GM12878 (cell line): ENCODE data around the gene PTPRD. TPM values are rescaled to one million over a fixed set of nuclear protein-coding genes. Genes with fewer than 3 reads are reported as not detected.

Experiments used
- ATAC-seq: fragments of 200-7000 bp; cut with Tn5 transposase; 3 replicates; pipeline ENCODE4 v1.9.1; 2020; ENCODE audit warnings: mild to moderate bottlenecking, moderate library complexity
- BruUV-seq: library from RNA; stranded (reverse); fragments of 400-500 nt; replicated peaks from 2 replicates; lab custom pipeline; 2021; lab: Mats Ljungman, UMichigan
- CTCF ChIA-PET: fragments of 300-600 bp; sonication (Branson Sonifier 250); formaldehyde crosslinking; extraction: SDS; loops from one replicate; lab custom pipeline; 2021; ENCODE audit warnings: inconsistent platforms; lab: Yijun Ruan, JAX
- POLR2A ChIA-PET: fragments of 350-600 bp; formaldehyde crosslinking; extraction: SDS; loops from one replicate; lab custom pipeline; 2021; ENCODE audit warnings: inconsistent platforms; lab: Charles Lee
- RAD21 ChIA-PET: fragments of 300-600 bp; sonication (Branson Sonifier 250); formaldehyde crosslinking; loops from one replicate; lab custom pipeline; 2023; ENCODE audit warnings: antibody characterized with exemption; ENCODE audit not compliant: unreplicated experiment; lab: Charles Lee
- SMC1A ChIA-PET: fragments of 300-600 bp; sonication (Branson Sonifier 250); formaldehyde crosslinking; loops from one replicate; lab custom pipeline; 2023; ENCODE audit not compliant: unreplicated experiment, uncharacterized antibody; lab: Charles Lee
- DNase-seq: peaks from one replicate; pipeline ENCODE4 v3.0.0-alpha.2; 2011; ENCODE audit warnings: low read depth, low spot score
- FAIRE-seq: peaks from 3 replicates; lab custom pipeline; 2011; peaks lifted over from hg19 to GRCh38; lab: Jason Lieb, UNC
- H2AFZ ChIP-seq: 2 replicates; pipeline ENCODE4 v1.6.0; 2011; ENCODE audit warnings: low read depth, low read length, control low read depth; ENCODE audit not compliant: control insufficient read depth
- H3K27ac ChIP-seq: 2 replicates; pipeline ENCODE4 v1.5.1; 2011; ENCODE audit warnings: control low read depth; ENCODE audit not compliant: control insufficient read depth, insufficient read depth
- H3K27me3 ChIP-seq, 2 experiments: replicated peaks in 1 of 2; 2 replicates each; pipeline versions ENCODE4 v1.6.0 to v1.6.1; 2011; ENCODE audit warnings: low read length in 1 of 2; ENCODE audit not compliant: control insufficient read depth in 2 of 2, insufficient read depth in 2 of 2
- H3K36me3 ChIP-seq, 2 experiments: 2 replicates each; pipeline ENCODE4 v1.5.1; 2011; ENCODE audit warnings: low read length in 1 of 2; ENCODE audit not compliant: control insufficient read depth in 2 of 2, insufficient read depth in 2 of 2
- H3K4me1 ChIP-seq: 2 replicates; pipeline ENCODE4 v1.6.1; 2011; ENCODE audit warnings: mild to moderate bottlenecking, low read length, moderate library complexity, mixed read lengths; ENCODE audit not compliant: control insufficient read depth, insufficient read depth
- H3K4me2 ChIP-seq: 2 replicates; pipeline ENCODE4 v1.6.0; 2011; ENCODE audit warnings: control low read depth; ENCODE audit not compliant: control insufficient read depth, insufficient read depth
- H3K4me3 ChIP-seq: fragments of 200-600 bp; sonication (generic); 2 replicates; pipeline ENCODE4 v1.5.1; 2016
- H3K79me2 ChIP-seq: 2 replicates; pipeline ENCODE4 v1.6.0; 2011; ENCODE audit warnings: low read length; ENCODE audit not compliant: control insufficient read depth, insufficient read depth
- H3K9ac ChIP-seq: 2 replicates; pipeline ENCODE4 v1.8.0; 2011; ENCODE audit warnings: low read length, control low read depth, mixed read lengths; ENCODE audit not compliant: control insufficient read depth, insufficient read depth
- H3K9me3 ChIP-seq: replicated peaks from 3 replicates; pipeline ENCODE4 v1.5.1; 2011; ENCODE audit warnings: mild to moderate bottlenecking, low read length; ENCODE audit not compliant: control insufficient read depth, insufficient read depth
- H4K20me1 ChIP-seq: 2 replicates; pipeline ENCODE4 v1.6.0; 2011; ENCODE audit not compliant: control insufficient read depth, insufficient read depth
- BACH1 ChIP-seq: fragments of 450-650 bp; IDR thresholded peaks from 2 replicates; pipeline ENCODE4 v1.6.1; 2017; ENCODE audit warnings: mild to moderate bottlenecking, borderline replicate concordance
- E4F1 ChIP-seq: fragments of 450-650 bp; IDR thresholded peaks from 2 replicates; pipeline ENCODE4 v1.6.1; 2018; ENCODE audit warnings: borderline replicate concordance, mild to moderate bottlenecking; ENCODE audit not compliant: partially characterized antibody
- FOXK2 ChIP-seq: fragments of 450-650 bp; IDR thresholded peaks from 2 replicates; pipeline ENCODE4 v1.6.1; 2017; ENCODE audit warnings: mild to moderate bottlenecking, moderate library complexity
- WGBS: methylation state at CpG from one replicate; pipeline ENCODE4 v1.1.6; 2016; ENCODE audit warnings: low lambda C conversion rate; ENCODE audit not compliant: insufficient replicate concordance, insufficient coverage; ENCODE audit errors: missing lambda C conversion rate; 5-methylcytosine and 5-hydroxymethylcytosine counted together
- in situ Hi-C: fragments of 300-500 bp; cut with MboI; formaldehyde crosslinking; loops from 9 replicates; pipeline ENCODE4 v1.14.3; 2018; ENCODE audit warnings: mixed read lengths
- intact Hi-C: fragments of 100-400 bp; cut with micrococcal nuclease; formaldehyde crosslinking; loops from one replicate; pipeline ENCODE4 v1.14.2; 2022; ENCODE audit not compliant: unreplicated experiment
- polyA plus RNA-seq, 11 experiments: library from polyadenylated mRNA; depleted of rRNA in 4 of 11; unstranded in 6 of 11; stranded (reverse) in 5 of 11; fragments of >200 nt; fragmentation: Nextera tagmentation in 4 of 11; fragmentation: Illumina TruSeq in 1 of 11; extraction: Ambion mirVana in 4 of 11; extraction: Trizol in 1 of 11; gene quantifications; 1 replicate in 1 of 11; 2 replicates in 10 of 11; pipeline versions ENCODE4 v1.2.1 to v1.2.3, GENCODE V29; 2011 to 2016; ENCODE audit warnings: inconsistent platforms in 2 of 11, missing spikeins in 2 of 11, low read depth in 1 of 11
- total RNA-seq, 4 experiments: library from RNA; depleted of rRNA in 3 of 4; stranded (reverse); fragments of >200 nt in 3 of 4; fragmentation: Illumina TruSeq in 1 of 4; extraction: Trizol in 1 of 4; gene quantifications; 2 replicates each; pipeline versions ENCODE4 v1.2.1 to v1.2.3, GENCODE V29; 2013 to 2021

The PTPRD gene
- total and polyA plus RNA-seq, 10 of the 15 experiments (the other 5 are each of a cell fraction or from before 2014, with no cell fraction given), result under 0.01 to 0.05 (median 0.01) TPM; not detected in 7

GRCh38 chr9:9399982-9400381 is 1212.8 kb downstream of the PTPRD start:
- H3K4me2 ChIP-seq, result no peak overlapping the region
- intact Hi-C loops (no loop called here), in situ Hi-C loops (no loop called here)
- no peaks in the 10 kb centered on the region for H4K20me1 ChIP-seq
- RAD21 ChIA-PET, result no interaction called here
- H3K4me3 ChIP-seq, result no peak overlapping the region
- TF ChIP-seq FOXK2 (no peak), BACH1 (no peak)
- POLR2A ChIA-PET, result no interaction called here
- CTCF ChIA-PET, result no interaction called here
- no peak overlapping the region for H3K27ac ChIP-seq
- SMC1A ChIA-PET, result no interaction called here
- no peak for ATAC-seq
- no peaks in the 10 kb centered on the region for H3K36me3 ChIP-seq
- no TSS peak for BruUV-seq
- no peaks in the 10 kb centered on the region for H3K79me2 ChIP-seq
- H3K4me1 ChIP-seq, result no peaks in the 10 kb centered on the region
- no peak overlapping the region for H2AFZ ChIP-seq
- no peak for DNase-seq
- H3K9me3 ChIP-seq, result no peaks in the 10 kb centered on the region
- H3K9ac ChIP-seq, result no peak overlapping the region
- no peak for FAIRE-seq
- H3K27me3 ChIP-seq, result no peaks in the 10 kb centered on the region
- 0% methylated on average over 2 of the region's 2 CpGs for WGBS

GRCh38 chr9:9396518-9396917 is 1216.3 kb downstream of the PTPRD start:
- in situ Hi-C loops (no loop called here), intact Hi-C loops (no loop called here)
- H3K9ac ChIP-seq, result no peak overlapping the region
- TF ChIP-seq E4F1, result no peak
- SMC1A ChIA-PET, result interaction anchor here (1.0 kb wide), 1 partner anchor 9 kb away, joined by 3 read pairs; no protein-coding TSS in a partner anchor
- ATAC-seq (no peak), DNase-seq (no peak), FAIRE-seq (no peak)
- H3K27me3 ChIP-seq, result no peaks in the 10 kb centered on the region
- WGBS, result 44% methylated on average over 2 of the region's 2 CpGs
- H3K27ac ChIP-seq, result no peak overlapping the region
- no peaks in the 10 kb centered on the region for H3K36me3 ChIP-seq
- no peaks in the 10 kb centered on the region for H3K4me1 ChIP-seq
- H2AFZ ChIP-seq, result no peak overlapping the region
- H3K4me3 ChIP-seq, result no peak overlapping the region
- H4K20me1 ChIP-seq, result no peaks in the 10 kb centered on the region
- POLR2A ChIA-PET, result no interaction called here
- H3K79me2 ChIP-seq, result no peaks in the 10 kb centered on the region
- no peaks in the 10 kb centered on the region for H3K9me3 ChIP-seq
- BruUV-seq, result no TSS peak
- no peak overlapping the region for H3K4me2 ChIP-seq
- CTCF ChIA-PET, result no interaction called here
- RAD21 ChIA-PET, result no interaction called here
